Stimulated activated CD4-positive, alpha-beta T cell treated with anti-CD3 and anti-CD28 coated beads, TNF-alpha, amount 100 ng/mL, for 48 hours (primary cell): ENCODE results near the gene C15orf62.

Experiments
- DNase-seq, 3 donors: peaks; one replicate each; pipeline ENCODE4 v3.0.0-alpha.2; 2020; ENCODE audit warnings: low read depth in 3 of 3

C15orf62 gene

DNA sequence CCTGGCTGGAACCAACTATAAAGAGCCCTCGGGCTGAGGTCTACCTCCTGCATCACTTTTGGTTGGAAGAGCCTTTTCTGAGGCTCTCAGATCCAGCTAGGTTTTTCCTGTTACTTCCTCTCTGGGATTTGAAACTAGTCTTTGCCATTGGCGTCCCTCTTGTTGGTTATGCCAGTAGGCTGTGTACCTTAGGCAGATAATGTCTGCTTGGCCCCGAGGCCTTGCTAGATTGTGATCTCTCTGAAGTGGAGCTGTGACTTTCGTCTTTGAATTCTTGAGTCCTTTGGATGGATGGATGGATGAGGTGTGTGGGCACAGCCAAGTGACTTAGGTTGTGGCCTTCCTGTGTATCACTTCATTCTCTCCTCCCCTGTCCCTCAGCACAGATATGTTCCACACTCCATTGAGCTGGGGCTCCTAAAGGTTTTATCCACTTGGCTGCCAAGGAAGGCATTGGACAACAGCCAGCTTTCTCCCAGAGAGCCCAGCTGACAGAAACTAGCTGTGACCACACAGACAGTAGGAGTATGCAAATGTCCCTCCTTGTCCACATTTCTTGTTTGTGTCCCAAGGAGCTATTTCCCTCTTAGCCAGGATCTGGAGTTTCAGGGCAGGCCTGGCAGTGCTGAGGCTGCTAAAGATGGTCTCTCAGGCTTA is 45.4 kb downstream of the C15orf62 start:
- no peak for DNase-seq

DNA sequence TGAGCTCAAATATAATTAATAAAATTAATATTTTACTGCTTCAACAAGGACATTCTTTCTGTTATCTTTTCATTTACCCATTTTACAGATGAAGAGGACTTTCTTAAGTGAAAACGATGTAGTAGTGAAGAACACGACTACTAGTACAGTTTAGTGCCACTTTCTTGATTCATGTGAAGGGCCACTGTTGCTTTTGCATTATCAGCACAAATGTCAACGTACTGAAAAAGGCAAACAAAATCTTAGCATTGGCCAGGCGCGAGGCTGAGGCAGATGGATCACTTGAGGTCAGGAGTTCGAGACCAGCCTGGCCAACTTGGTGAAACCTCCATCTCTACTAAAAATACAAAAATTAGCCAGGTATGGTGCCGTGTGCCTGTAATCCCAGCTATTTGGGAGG is 49.3 kb downstream of the C15orf62 start:
- no peak for DNase-seq

DNA sequence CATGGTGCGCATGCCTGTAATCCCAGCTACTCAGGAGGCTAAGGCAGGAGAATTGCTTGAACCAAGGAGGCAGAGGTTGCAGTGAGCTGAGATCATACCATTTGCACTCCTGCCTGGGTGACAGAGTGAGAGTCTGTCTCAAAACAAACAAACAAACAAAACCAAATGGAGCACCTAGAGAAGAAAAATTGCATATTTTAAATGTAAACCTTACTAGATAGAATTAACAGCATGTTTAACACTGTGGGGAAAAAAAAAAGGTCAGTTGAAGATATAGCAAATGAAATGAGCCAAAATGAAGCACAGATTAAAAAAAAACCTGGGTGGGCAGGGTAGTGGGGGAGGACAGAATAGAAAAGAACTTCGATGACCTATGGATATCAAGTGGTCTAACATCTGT is 51.4 kb downstream of the C15orf62 start:
- DNase-seq: no peak
